Brain microvascular endothelial cell (primary cell): ENCODE results near the gene PDSS1.

ENCODE experiments used
- DNase-seq: peaks from one replicate; pipeline ENCODE4 v3.0.0-alpha.2; 2020
- H3K27ac ChIP-seq: fragments of 250-450 bp; sonication (Bioruptor Pico); 2 replicates; pipeline ENCODE4 v1.5.1; 2020; ENCODE audit warnings: mild to moderate bottlenecking, moderate library complexity
- H3K27me3 ChIP-seq: fragments of 250-450 bp; sonication (Bioruptor Pico); replicated peaks from 2 replicates; pipeline ENCODE4 v1.5.1; 2020; ENCODE audit warnings: mild to moderate bottlenecking
- H3K36me3 ChIP-seq: fragments of 250-450 bp; sonication (Bioruptor Pico); replicated peaks from 2 replicates; pipeline ENCODE4 v1.5.1; 2020; ENCODE audit warnings: mild to moderate bottlenecking
- H3K4me3 ChIP-seq: 2 replicates; pipeline ENCODE4 v1.5.1; 2011; ENCODE audit warnings: low read depth, mild to moderate bottlenecking, control low read depth, low read length, moderate library complexity
- in situ Hi-C: cut with HindIII; loops from 2 replicates; pipeline ENCODE4 v1.10.0; 2017; ENCODE audit warnings: low sequenced_read_pairs, low pct_ligation_motif_present
- TF ChIP-seq, protein P1 (sequence below): IDR thresholded peaks from 2 replicates; pipeline ENCODE4 v1.5.1; 2011; ENCODE audit warnings: low read depth, mild to moderate bottlenecking, moderate library complexity, low read length, control low read depth, inconsistent platforms; ENCODE audit errors: missing control alignments

Gene PDSS1

DNA sequence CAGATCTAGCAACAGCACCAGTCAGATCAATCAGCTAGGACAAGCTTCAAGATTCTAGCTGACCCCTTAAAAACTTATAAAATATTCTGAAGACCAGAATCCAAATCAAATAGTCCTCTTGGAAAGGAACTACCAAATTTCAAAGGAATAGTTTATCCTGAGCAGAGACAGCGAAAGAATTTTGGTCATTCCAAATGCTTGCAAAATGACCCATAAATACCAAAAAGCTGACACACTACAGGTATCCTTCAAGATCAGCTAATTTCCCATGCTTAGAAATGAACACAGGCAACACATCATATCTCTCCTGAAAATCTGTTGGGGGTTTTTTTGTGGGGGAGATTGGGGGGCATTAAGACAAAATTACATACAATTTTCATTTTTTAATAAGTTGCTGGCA, 78.8 kb downstream of the PDSS1 start:
- Histone ChIP-seq H3K27ac (no peak overlapping the region), H3K36me3 (no peaks in the 10 kb centered on the region), H3K27me3 (no peaks in the 10 kb centered on the region), H3K4me3 (no peak overlapping the region)
- TF ChIP-seq, protein P1, sequence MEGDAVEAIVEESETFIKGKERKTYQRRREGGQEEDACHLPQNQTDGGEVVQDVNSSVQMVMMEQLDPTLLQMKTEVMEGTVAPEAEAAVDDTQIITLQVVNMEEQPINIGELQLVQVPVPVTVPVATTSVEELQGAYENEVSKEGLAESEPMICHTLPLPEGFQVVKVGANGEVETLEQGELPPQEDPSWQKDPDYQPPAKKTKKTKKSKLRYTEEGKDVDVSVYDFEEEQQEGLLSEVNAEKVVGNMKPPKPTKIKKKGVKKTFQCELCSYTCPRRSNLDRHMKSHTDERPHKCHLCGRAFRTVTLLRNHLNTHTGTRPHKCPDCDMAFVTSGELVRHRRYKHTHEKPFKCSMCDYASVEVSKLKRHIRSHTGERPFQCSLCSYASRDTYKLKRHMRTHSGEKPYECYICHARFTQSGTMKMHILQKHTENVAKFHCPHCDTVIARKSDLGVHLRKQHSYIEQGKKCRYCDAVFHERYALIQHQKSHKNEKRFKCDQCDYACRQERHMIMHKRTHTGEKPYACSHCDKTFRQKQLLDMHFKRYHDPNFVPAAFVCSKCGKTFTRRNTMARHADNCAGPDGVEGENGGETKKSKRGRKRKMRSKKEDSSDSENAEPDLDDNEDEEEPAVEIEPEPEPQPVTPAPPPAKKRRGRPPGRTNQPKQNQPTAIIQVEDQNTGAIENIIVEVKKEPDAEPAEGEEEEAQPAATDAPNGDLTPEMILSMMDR: no peak
- in situ Hi-C loops: no loop called here
- DNase-seq: no peak

DNA sequence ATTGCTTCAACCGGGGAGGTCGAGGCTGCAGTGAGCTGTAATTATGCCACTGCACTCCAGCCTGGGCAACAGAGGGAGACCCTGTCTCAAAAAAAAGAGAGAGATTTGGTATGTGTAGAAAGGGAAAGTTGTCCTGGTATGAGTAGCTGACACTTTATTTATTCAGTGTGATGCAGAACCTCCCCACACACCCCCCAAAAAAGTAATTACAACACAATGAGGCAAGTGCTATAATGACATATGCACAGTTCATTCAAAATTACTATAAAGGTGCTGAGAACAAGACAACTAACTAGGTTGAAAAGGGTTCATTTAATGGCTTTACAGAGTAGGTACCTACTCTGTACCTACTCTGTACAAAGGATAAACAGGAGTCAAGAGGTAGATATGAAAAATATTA, 80.2 kb downstream of the PDSS1 start:
- H3K4me3 ChIP-seq: no peak overlapping the region
- no peak for DNase-seq
- TF ChIP-seq, protein P1: no peak

DNA sequence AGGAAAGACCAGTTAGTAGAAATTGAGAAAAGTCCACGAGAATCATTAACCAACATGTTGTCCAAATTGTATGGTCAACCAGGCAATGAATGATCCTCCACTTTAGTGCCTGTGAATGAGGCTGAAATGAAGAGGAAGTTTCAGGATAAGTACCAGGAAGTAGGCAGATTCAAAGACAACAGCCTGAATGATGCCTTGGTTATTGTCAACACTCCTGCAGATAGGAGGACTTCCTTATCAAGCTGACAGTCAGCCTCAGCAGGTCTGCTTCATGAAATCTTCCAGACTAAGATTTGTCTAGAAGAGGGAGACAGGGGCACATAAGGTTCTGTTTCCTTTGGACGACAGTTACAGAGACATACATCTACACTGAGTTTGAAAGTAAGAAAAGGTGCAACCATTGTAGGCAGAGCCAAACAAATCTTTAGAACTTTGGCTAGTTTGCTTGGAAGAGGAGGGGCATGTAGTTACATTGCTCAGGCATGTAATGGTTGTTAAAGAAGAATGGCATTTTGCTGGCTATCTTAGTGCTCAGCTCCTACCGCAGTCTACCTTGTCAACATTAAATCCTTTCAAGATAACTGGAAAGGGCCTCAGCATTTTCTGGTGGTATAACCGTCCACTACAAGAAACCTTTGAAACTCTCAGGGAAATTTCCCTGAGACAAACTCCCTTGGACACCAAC, 81.8 kb downstream of the PDSS1 start:
- H3K27me3 ChIP-seq: no peaks in the 10 kb centered on the region
- DNase-seq: no peak
- TF ChIP-seq, protein P1: no peak
- no peak overlapping the region for H3K27ac ChIP-seq
- in situ Hi-C loops: no loop called here
- H3K36me3 ChIP-seq: no peaks in the 10 kb centered on the region
- no peak overlapping the region for H3K4me3 ChIP-seq

More for the DNA sequence above, 80.2 kb downstream of the PDSS1 start:
- Histone ChIP-seq H3K27ac (no peak overlapping the region), H3K36me3 (no peaks in the 10 kb centered on the region), H3K27me3 (no peaks in the 10 kb centered on the region)
- in situ Hi-C loops: no loop called here

DNA sequence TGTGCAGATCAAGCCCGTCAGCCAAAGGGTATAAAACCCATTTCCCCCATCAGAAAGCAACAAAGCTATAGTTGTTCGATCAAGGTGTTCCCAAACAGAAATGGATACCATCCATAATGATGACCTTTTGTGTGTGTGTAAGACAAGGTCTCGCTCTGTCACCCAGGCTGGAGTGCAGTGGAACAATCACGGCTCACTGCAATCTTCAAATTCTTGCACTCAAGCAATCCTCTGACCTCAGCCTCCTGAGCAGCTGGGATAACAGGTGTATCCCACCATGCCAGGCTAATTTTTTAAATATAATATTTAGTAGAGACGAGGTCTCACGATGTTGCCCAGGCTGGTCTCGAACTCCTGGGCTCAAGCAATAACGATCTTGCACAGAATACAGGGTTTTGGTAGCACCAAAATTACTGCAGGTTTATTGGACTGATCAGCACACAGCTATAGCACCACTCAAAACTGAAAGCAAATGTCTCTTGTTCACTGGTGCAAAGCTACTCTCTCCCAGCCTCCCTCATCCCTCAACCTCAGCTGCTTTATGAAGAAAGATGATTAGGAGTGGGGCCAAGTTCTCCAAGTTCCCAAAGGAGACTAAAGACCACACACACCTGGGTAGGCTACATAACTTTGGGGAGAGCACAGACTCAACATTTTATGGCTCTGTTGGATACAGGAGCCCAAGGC, 82.7 kb downstream of the PDSS1 start:
- TF ChIP-seq, protein P1: no peak
- Histone ChIP-seq H3K4me3 (no peak overlapping the region), H3K27me3 (no peaks in the 10 kb centered on the region), H3K36me3 (no peaks in the 10 kb centered on the region), H3K27ac (no peak overlapping the region)
- no peak for DNase-seq
- in situ Hi-C loops: no loop called here

DNA sequence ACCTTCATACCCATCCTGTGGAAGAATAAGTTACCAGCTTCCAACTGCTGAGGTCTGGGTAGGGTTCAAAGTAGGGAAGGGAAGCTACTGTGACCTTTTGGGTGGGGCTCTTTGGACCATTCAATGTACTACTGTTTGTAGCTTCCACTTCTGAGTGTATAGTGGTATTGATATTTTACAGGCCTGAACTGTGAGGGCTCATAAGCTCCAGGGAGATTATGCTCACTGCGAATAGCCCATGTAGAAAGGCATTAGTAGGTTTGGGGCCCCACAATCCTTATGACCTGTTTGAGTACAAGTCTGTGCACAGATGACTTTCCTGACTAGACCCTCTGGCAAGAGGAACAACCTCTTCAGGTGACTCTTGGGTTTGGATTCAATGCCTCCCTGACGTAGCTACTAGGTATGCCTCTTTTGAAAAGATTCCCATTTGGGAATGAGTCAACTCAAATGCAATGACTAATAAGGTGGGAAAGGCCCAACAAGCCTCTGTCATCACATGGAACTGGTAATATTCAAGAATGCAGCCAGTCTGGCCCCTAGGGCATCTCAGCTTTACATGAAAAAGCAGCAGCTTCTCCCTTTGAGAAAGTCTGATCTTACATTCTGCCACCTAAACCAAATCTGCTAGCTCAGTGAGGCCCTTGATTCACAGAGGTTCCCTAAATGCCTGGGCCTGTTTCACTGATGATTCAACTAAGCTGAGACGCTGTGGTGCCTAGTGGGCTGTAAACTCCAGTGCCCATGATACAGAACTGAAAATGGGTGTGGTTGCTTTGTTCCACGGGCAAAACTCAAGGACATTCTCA, 83.5 kb downstream of the PDSS1 start:
- DNase-seq: peak; percentile 78
- H3K4me3 ChIP-seq: no peak overlapping the region
- H3K27me3 ChIP-seq: no peaks in the 10 kb centered on the region
- peak overlapping the region; percentile 78 for H3K27ac ChIP-seq
- H3K36me3 ChIP-seq: no peaks in the 10 kb centered on the region
- in situ Hi-C loops: no loop called here
- TF ChIP-seq, protein P1: no peak
